Stimulated activated CD4-positive, alpha-beta T cell treated with anti-CD3 and anti-CD28 coated beads, TNF-alpha, amount 100 ng/mL, for 1 hour (primary cell): Measurements from ENCODE around the gene TBC1D8.

ENCODE experiments used
- DNase-seq, 3 donors: peaks; one replicate each; pipeline ENCODE4 v3.0.0-alpha.2; 2020; ENCODE audit warnings: low read depth in 3 of 3, low spot score in 1 of 3

TBC1D8 gene

DNA sequence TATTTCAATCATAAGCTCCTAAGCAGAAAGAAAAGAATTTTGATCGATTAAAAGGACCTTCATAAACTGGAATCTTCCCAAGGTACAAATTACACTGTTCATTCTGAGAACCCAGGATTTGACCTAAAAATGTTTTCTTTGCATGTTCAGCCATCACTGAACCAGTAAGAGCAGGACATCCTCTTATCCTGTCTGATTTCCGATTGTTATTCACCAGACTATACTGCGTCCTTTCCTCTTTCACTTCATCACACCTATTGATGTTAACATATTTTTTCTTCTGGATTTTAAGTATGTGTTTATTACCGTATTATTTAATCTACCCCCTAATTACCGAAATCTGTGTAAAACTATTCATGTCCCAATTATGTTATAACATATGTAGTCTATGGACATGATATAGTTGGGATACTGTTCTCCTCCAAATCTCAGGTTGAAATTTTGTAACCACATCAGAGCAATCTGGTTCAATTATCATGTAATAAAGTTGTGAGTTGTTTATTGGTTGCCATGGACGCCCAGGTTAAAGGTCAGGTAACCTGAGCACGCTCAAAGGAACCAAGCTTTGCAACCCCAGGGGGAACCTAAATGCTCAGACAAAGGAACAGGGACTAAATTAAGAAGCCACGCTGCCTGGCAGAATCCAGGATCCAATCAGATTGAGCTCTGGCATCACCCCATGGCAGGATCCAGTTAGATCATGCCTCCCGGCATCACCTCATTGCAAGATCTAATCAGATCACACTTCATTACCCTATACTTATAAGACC, 11.6 kb upstream of the TBC1D8 start:
- no peak for DNase-seq

DNA sequence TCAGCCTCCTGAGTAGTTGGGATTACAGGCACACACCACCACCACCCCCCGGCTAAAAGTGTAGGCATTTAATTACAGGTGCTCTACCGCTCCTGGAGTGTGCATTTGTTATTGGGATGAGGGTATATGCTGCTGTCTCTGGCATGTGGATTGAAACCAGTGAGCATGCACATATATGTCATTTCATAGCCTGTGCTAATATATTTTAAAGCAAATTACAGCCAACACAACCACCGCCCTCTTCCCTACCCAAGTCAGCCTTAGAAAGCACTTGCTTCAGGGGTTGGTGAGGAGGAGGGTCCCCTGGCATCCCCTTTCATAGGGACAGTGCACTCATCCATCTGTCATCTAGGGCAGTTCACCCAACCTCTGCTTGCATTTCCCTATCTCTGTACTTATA, 10.5 kb upstream of the TBC1D8 start:
- DNase-seq = no peak

- DNase-seq = no peak
Observed at GRCh38 chr2:101160454-101160853, 9.3 kb upstream of the TBC1D8 start.

- DNase-seq = no peak
Observed at GRCh38 chr2:101159526-101159925, 8.3 kb upstream of the TBC1D8 start.

GRCh38 chr2:101157272-101157671, 6.1 kb upstream of the TBC1D8 start:
- no peak for DNase-seq

GRCh38 chr2:101153787-101154186, 2.6 kb upstream of the TBC1D8 start:
- no peak for DNase-seq

DNA sequence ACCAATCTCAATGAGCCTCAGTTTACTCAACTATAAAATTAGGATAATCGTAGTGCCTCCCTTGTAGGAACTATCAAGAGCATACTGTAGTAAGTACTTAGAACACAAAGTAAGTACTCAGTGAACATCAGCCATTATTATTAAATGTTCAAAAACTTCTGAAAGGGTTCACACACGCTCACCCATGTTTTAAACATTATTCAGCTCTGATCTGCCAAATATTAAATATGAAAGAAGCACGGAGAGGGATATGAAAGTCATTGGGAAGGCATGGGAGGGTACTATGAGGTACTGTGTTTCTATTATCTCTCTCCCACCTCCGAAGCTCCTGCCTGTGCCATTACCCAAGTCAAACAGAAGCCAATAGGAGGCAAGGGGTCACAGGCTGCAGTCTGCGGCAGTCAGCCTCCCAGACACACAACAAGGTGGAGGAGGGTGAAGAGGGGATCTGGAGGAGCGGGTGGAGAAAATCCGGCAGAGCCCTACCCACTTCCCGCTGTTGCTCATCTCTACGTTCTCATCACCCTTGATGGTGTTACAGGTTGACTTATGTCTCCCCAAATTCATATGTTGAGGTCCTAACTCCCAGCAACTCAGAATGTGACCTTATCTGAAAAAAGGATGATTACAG, 2.0 kb upstream of the TBC1D8 start:
- no peak for DNase-seq

- no peak for DNase-seq
Observed at GRCh38 chr2:101152272-101153076, 1.3 kb upstream of the TBC1D8 start.

GRCh38 chr2:101151859-101152271, 683 bp upstream of the TBC1D8 start:
- DNase-seq = no peak

GRCh38 chr2:101150306-101151145, 656 bp downstream of the TBC1D8 start:
- DNase-seq = no peak

DNA sequence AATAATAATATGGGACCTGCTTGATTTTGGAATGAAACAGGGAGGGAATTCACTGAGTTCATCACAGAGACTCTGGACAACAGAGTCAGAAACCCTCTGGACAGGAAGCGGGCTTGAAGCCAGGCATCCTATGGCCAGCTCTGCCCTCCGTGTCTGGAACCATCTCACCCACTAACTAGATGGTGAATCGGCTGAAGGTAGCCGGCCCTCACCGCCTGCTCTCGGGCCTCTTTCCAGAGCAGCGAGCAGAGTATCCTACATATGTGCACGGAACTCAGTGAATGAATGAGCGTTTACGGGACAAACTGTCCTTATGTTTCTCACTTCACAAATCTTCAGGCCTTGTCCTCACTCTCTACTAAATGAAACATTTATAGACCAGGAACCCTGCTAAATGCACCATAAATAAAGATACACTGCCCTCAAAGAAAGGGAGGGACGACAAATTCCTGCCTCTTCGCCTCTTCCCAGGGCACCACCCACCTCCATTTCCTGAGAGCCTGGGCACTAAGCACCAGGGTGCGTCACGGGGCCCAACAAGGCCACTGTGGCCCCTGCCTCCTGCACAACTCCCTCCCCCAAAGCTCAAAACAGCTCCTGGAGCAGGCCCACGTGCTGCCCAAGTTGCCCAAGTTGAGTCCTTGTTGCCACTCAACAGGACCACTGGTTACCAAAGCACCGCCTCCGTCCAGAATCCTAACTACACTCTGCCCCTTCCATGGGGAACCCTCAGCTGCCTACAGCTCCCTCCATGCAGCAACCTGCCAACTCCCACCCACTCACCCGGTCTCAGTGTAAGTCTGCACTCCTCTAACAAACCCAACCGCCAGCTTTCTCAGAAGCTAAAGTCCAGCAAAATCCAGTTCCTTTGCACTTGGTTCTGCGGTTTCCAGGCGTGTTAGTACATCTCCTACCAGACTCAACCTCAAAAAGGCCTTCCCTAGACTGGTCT, 1.7 kb downstream of the TBC1D8 start:
- no peak for DNase-seq

- DNase-seq = no peak
Observed at GRCh38 chr2:101148777-101149176, 2.4 kb downstream of the TBC1D8 start.

DNA sequence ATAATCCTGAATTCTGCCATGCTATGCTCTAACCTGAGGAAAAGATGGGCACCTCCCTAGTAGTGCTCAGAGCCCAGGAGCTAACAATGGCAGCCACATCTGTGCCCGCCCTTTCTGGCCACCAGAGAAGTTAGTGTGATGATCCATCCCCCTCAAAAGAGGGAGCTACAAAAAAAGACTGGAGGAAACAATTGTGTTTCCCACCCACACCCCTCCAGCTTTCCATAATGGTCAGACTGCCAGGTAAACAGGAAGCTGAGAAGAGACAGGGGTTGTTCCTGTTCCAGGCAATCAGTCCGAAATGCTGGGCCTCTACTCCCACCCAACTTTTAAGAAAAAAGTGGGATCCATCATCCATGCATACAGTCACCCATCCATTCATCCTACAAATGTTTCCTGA, 3.2 kb downstream of the TBC1D8 start:
- no peak for DNase-seq

GRCh38 chr2:101147062-101147461, 4.1 kb downstream of the TBC1D8 start:
- no peak for DNase-seq

DNA sequence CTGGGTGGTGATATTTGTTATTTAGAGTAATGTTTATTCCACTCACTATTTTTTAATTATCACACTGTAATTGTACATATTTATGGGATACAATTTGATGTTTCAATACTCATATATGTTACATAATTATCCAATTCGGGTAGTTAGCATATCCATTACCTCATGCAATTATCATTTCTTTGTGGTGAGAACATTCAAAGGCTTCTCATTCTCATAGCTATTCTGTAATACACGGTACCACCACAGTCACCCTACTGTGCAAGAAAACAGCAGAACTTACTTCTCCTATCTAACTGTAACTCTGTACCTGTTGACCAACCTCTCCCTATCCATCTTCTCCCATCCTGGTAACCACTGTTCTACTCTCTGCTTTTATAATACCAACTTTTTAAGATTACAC, 4.6 kb downstream of the TBC1D8 start:
- DNase-seq = no peak

GRCh38 chr2:101145406-101145805, 5.8 kb downstream of the TBC1D8 start:
- no peak for DNase-seq

DNA sequence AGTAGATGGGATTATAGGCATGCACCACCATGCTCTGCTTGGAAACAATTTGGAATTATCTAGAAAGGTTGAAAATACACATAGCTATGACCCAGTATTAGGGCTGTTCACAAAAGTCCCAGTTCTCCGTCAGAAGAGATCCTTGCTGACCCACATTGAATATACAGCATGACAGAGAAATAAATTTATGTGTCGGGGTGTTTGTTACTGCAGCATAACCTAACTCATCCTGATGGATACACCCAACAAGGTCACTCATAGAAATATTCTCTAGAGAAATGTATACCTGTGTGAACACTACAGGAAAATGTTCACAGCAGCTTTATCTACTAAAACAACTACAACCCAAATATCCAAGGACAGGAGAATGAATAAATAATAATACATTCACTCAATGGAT, 9.0 kb downstream of the TBC1D8 start:
- DNase-seq = no peak

DNA sequence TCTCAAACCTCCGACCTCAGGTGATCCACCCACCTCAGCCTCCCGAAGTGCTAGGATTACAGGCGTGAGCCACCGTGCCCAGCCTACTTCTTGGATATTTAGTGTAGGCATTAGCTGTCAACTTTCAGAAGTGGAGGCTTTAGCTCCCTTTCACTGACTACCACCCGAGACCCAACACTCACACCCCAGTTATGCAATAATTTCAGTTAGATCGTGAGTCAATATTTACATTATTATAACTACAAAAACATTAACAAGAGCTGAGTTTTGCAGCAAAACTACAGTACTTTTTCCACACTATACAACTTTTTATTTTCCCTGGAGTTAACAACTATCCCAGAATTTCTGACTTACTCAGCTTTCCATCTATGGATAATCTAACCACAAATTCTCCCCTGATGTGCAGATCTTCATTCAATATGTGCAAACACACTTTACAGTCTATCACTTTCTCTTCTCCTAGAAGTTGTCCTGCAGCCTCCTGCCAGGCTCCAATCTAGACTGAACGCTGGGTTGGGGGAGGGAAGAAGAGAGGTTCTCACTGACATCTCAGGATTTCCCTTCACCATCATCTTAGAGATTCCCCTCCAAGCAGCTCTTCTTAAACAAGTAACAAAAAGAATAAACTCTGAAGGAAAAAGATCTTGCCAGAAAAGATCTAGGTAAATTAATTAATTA, 10.1 kb downstream of the TBC1D8 start:
- no peak for DNase-seq

DNA sequence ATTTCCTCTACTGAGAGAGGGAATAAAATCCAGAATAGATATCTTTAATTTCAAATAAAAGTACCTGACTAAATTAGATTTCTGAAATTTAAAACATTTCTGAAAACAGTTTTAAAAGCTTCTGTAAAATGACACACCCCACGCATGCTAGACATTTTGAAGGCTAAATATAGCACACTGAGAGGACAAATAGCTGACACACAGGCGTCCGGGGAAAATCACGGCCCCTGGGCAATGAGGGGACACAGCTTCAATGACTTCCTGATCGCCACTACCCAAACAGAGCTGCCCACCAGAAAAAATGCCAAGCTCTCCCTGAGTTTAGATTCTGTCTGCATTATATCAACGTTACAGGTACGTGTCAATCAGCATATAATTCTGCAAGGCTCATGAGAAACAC, 10.9 kb downstream of the TBC1D8 start:
- no peak for DNase-seq

DNA sequence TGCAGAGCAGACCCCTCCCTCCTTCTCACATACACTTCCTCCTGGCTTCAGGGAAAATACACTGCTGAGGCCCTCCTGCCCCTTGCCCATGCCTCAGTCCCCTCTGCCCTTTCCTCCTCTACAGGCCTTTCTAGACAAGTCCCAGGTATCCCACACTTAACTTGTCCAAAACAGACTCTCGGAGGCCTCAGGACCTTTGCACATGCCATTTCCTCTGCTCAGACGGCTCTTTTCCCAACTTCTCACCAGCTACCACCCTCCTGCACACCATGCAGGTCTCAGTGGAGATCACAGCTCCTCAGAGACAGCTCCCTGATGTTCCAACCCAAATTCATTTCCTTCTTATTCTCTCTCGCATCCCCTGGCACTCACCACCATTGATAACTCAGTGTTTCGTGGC, 11.7 kb downstream of the TBC1D8 start:
- no peak for DNase-seq
